ENCODE results near the gene MKNK2. TPM values are rescaled to one million over a fixed set of nuclear protein-coding genes. Genes with fewer than 3 reads are reported as not detected.
A peak's percentile ranks its signal among the peaks of the same experiment; 100 is the strongest.

The MKNK2 gene
- total RNA-seq, 1 donor from 2014 or later: 127 TPM

DNA sequence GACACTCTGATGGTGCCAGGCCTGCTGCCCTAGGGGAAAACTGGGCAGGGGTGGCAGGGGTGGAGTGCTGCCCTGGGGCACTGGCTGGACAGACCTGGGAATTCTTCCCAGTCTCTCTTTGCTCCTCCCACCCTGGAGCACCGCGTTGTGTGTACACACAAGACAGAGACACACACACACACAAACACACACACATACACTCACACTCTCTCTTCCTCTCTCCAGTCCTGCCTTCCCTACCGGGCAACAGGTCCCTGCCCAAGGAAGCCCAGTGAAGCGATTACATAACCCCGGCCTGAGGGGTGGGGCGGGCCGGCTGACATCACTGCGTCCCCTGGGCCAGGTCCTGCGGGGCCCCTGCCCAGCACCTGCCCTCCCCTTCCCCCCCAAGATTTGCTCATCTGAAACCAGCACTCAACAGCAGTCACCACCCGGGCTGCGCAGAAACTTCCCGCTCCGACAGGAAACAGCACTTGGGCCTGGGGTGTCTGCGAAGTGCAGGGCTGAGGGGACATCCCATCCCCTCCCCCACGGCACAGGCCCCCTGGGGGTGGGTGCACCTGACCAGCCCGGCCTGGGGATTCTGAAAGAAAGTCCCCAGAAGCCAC, 1.2 kb downstream of the MKNK2 start:
- no peak for DNase-seq (ENCODE audit: low spot score)
- no peaks in the 10 kb centered on the region for H3K36me3 Mint-ChIP-seq (ENCODE audit: low read depth)
- no peaks in the 10 kb centered on the region for H3K9me3 Mint-ChIP-seq (ENCODE audit: low read depth)
- peak overlapping the region; percentile 79 for H3K4me3 Mint-ChIP-seq (ENCODE audit: unreplicated experiment)
- no peaks in the 10 kb centered on the region for H3K27me3 Mint-ChIP-seq (ENCODE audit: low read depth)
- peaks cover 36% of the 10 kb centered on the region for H3K4me1 Mint-ChIP-seq (ENCODE audit: low read depth)
- no peak for TF ChIP-seq CTCF (IDR thresholded peaks at IDR 0.05)
- peak overlapping the region; percentile 68 for H3K27ac Mint-ChIP-seq (ENCODE audit: unreplicated experiment)

DNA sequence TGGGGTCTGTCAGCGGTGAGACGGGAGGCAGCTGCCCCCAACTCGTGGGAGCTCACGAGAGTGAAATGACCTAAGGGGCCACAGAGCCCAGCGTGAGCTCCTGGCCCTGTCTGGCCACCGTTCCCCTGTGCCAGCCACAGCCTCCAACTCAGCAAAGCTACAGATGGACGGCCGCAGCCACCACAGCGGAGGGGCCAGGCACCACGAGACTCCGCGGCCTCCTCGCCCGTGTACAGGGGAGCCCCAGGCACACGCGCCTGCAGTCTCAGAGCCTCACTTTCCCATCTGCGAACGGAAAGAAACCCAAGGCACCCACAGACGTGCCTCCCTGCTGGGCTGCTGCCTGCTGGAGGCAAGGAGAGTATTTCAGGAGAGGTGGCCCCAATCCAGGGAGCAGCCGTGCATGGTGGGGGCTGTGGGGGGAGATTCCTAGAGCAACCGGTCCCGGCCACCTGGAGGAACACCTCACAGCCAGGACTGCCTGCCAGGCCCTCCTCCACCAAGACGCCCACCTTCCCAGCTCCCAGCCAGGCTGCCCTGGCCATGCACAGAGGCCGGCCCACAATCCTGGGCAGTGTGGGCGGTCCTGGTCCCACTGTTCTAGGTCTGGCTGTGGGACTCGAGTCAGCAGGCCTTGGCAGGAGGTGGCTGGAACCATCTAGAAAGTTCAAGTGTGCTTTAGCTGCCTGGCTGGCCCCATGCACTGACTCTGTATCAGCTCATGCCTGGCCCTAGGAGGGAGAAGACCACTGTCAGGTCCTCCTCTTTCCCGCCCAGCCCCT, 1.9 kb downstream of the MKNK2 start:
- TF ChIP-seq CTCF (IDR thresholded peaks at IDR 0.05): no peak
- Mint-ChIP-seq H3K36me3 (ENCODE audit: low read depth) (no peaks in the 10 kb centered on the region), H3K4me1 (ENCODE audit: low read depth) (peaks cover 34% of the 10 kb centered on the region), H3K9me3 (ENCODE audit: low read depth) (no peaks in the 10 kb centered on the region), H3K4me3 (ENCODE audit: unreplicated experiment) (peak overlapping the region; percentile 79), H3K27me3 (ENCODE audit: low read depth) (no peaks in the 10 kb centered on the region), H3K27ac (ENCODE audit: unreplicated experiment) (peak overlapping the region; percentile 68)
- DNase-seq (ENCODE audit: low spot score): peak; percentile 91

- no peaks in the 10 kb centered on the region for H3K9me3 Mint-ChIP-seq (ENCODE audit: low read depth)
- H3K4me1 Mint-ChIP-seq (ENCODE audit: low read depth): peaks cover 36% of the 10 kb centered on the region
- peak overlapping the region; percentile 24 for H3K27ac Mint-ChIP-seq (ENCODE audit: unreplicated experiment)
- H3K4me3 Mint-ChIP-seq (ENCODE audit: unreplicated experiment): peak overlapping the region; percentile 79
- no peak for DNase-seq (ENCODE audit: low spot score)
- TF ChIP-seq CTCF (IDR thresholded peaks at IDR 0.05): no peak
- H3K36me3 Mint-ChIP-seq (ENCODE audit: low read depth): peaks cover 2% of the 10 kb centered on the region
- no peaks in the 10 kb centered on the region for H3K27me3 Mint-ChIP-seq (ENCODE audit: low read depth)
Observed at GRCh38 chr19:2048104-2048958, 2.7 kb downstream of the MKNK2 start.

DNA sequence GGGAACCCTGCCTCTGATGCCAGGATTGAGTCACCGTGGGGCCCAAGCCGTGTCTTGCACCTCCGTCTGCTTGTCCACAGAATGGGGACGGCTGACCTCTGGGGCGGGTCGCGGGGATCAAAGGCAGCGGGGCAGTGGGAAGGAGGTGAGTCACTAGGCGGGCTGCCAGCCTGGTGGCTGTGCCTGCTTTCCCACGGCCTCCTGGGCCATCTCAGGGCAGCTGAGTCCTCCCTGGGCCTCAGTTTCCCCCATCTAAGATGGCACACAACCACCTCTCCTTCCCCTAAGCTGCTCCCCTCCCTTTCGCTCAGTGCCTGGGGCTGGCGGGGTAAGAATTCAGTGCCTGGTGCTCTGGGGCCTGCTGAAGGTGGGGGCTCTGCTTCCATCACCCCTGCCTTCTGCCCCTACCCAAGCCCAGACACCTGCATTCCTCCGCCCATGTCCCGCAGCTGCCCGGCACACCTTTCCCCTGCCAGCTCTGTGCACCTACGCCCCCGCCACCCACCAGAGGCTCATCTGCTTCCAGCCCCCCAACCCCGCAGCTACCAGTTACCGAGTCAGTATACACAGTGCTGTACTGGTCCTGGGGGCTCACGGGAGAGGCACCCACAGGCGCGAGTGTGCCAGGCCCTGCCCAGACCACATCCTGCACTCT, 3.5 kb downstream of the MKNK2 start:
- H3K27ac Mint-ChIP-seq (ENCODE audit: unreplicated experiment): peak overlapping the region; percentile 24
- H3K4me1 Mint-ChIP-seq (ENCODE audit: low read depth): peaks cover 37% of the 10 kb centered on the region
- DNase-seq (ENCODE audit: low spot score): no peak
- no peaks in the 10 kb centered on the region for H3K9me3 Mint-ChIP-seq (ENCODE audit: low read depth)
- no peak for TF ChIP-seq CTCF (IDR thresholded peaks at IDR 0.05)
- H3K27me3 Mint-ChIP-seq (ENCODE audit: low read depth): no peaks in the 10 kb centered on the region
- H3K36me3 Mint-ChIP-seq (ENCODE audit: low read depth): peaks cover 3% of the 10 kb centered on the region
- H3K4me3 Mint-ChIP-seq (ENCODE audit: unreplicated experiment): peak overlapping the region; percentile 49

GRCh38 chr19:2047076-2047448, 4.0 kb downstream of the MKNK2 start:
- Mint-ChIP-seq H3K4me1 (ENCODE audit: low read depth) (peaks cover 37% of the 10 kb centered on the region), H3K27me3 (ENCODE audit: low read depth) (no peaks in the 10 kb centered on the region), H3K27ac (ENCODE audit: unreplicated experiment) (peak overlapping the region; percentile 17), H3K36me3 (ENCODE audit: low read depth) (peaks cover 3% of the 10 kb centered on the region), H3K4me3 (ENCODE audit: unreplicated experiment) (no peak overlapping the region), H3K9me3 (ENCODE audit: low read depth) (no peaks in the 10 kb centered on the region)
- no peak for TF ChIP-seq CTCF (IDR thresholded peaks at IDR 0.05)
- DNase-seq (ENCODE audit: low spot score): no peak

Data from chondrocyte (in vitro differentiated cells).